ENCODE measurements around the gene U2AF2. TPM values are rescaled to one million over a fixed set of nuclear protein-coding genes. Genes with fewer than 3 reads are reported as not detected.

The U2AF2 gene
- total RNA-seq, result 100 to 1,000 TPM; 254 to 333 TPM

GRCh38 chr19:55654868-55655647 is at the start of gene U2AF2:
Gene U2AF2, plus strand, starts transcription at chr19:55655035. Its CDS starts 70 bp downstream, at chr19:55655105.
- Mint-ChIP-seq H3K36me3 (ENCODE audit: low read depth) (peaks cover 62% of the 10 kb centered on the region), H3K4me1 (peaks cover 21% of the 10 kb centered on the region), H3K9me3 (no peaks in the 10 kb centered on the region), H3K4me3 (peak within 1 kb of the TSS; percentile 93), H3K27ac (peak within 1 kb of the TSS; percentile 99), H3K27me3 (no peaks in the 10 kb centered on the region)
- ATAC-seq (replicated peaks), result peak; percentile 50

- H3K4me1 Mint-ChIP-seq, result peaks cover 44% of the 10 kb centered on the region
- ATAC-seq (replicated peaks), result peak; percentile 85
- H3K4me3 Mint-ChIP-seq, result peak overlapping the region; percentile 89
- peak overlapping the region; percentile 94 for H3K27ac Mint-ChIP-seq
- H3K27me3 Mint-ChIP-seq, result no peaks in the 10 kb centered on the region
- no peaks in the 10 kb centered on the region for H3K9me3 Mint-ChIP-seq
- peaks cover 44% of the 10 kb centered on the region for H3K36me3 Mint-ChIP-seq (ENCODE audit: low read depth)
These were observed 49.6 kb upstream of the U2AF2 start for GRCh38 chr19:55605207-55605636.

- H3K4me1 Mint-ChIP-seq, result peaks cover 49% of the 10 kb centered on the region
- H3K27ac Mint-ChIP-seq, result peak within 1 kb of the TSS; percentile 94
- no peaks in the 10 kb centered on the region for H3K9me3 Mint-ChIP-seq
- H3K4me3 Mint-ChIP-seq, result peak within 1 kb of the TSS; percentile 89
- H3K36me3 Mint-ChIP-seq (ENCODE audit: low read depth), result peaks cover 44% of the 10 kb centered on the region
- no peaks in the 10 kb centered on the region for H3K27me3 Mint-ChIP-seq
- ATAC-seq (replicated peaks), result peak; percentile 54
These were observed 49.0 kb upstream of the U2AF2 start, which contains the start of gene ZNF865 for GRCh38 chr19:55605637-55606470. Gene ZNF865, plus strand, starts transcription at chr19:55605647. Its CDS starts 7,972 bp downstream, at chr19:55613619.

GRCh38 chr19:55606471-55606787 is 48.4 kb upstream of the U2AF2 start:
- Mint-ChIP-seq H3K4me3 (peak overlapping the region; percentile 89), H3K27me3 (no peaks in the 10 kb centered on the region), H3K9me3 (no peaks in the 10 kb centered on the region), H3K27ac (peak overlapping the region; percentile 90), H3K36me3 (ENCODE audit: low read depth) (peaks cover 44% of the 10 kb centered on the region), H3K4me1 (peaks cover 48% of the 10 kb centered on the region)
- ATAC-seq (replicated peaks), result no peak

GRCh38 chr19:55606817-55607216 is 48.0 kb upstream of the U2AF2 start:
- Mint-ChIP-seq H3K27me3 (no peaks in the 10 kb centered on the region), H3K27ac (peak overlapping the region; percentile 90), H3K36me3 (ENCODE audit: low read depth) (peaks cover 44% of the 10 kb centered on the region), H3K9me3 (no peaks in the 10 kb centered on the region), H3K4me3 (peak overlapping the region; percentile 89), H3K4me1 (peaks cover 48% of the 10 kb centered on the region)
- ATAC-seq (replicated peaks), result no peak

- Mint-ChIP-seq H3K36me3 (ENCODE audit: low read depth) (peaks cover 55% of the 10 kb centered on the region), H3K27ac (peak overlapping the region; percentile 68), H3K27me3 (no peaks in the 10 kb centered on the region), H3K9me3 (no peaks in the 10 kb centered on the region), H3K4me3 (no peak overlapping the region), H3K4me1 (peaks cover 44% of the 10 kb centered on the region)
- ATAC-seq (replicated peaks), result no peak
These were observed 45.5 kb upstream of the U2AF2 start for GRCh38 chr19:55609326-55609725.

- ATAC-seq (replicated peaks), result no peak
- Mint-ChIP-seq H3K36me3 (ENCODE audit: low read depth) (peaks cover 46% of the 10 kb centered on the region), H3K9me3 (no peaks in the 10 kb centered on the region), H3K4me1 (peaks cover 35% of the 10 kb centered on the region), H3K27me3 (no peaks in the 10 kb centered on the region), H3K4me3 (no peak overlapping the region), H3K27ac (peak overlapping the region; percentile 65)
These were observed 43.4 kb upstream of the U2AF2 start for GRCh38 chr19:55611300-55611982.

- peak overlapping the region; percentile 38 for H3K27ac Mint-ChIP-seq
- no peak overlapping the region for H3K4me3 Mint-ChIP-seq
- peaks cover 28% of the 10 kb centered on the region for H3K4me1 Mint-ChIP-seq
- peaks cover 46% of the 10 kb centered on the region for H3K36me3 Mint-ChIP-seq (ENCODE audit: low read depth)
- H3K9me3 Mint-ChIP-seq, result no peaks in the 10 kb centered on the region
- no peaks in the 10 kb centered on the region for H3K27me3 Mint-ChIP-seq
- ATAC-seq (replicated peaks), result no peak
These were observed 42.7 kb upstream of the U2AF2 start for GRCh38 chr19:55611983-55612645.

- H3K27ac Mint-ChIP-seq, result no peak overlapping the region
- H3K4me3 Mint-ChIP-seq, result no peak overlapping the region
- no peak for ATAC-seq (replicated peaks)
- H3K36me3 Mint-ChIP-seq (ENCODE audit: low read depth), result peaks cover 44% of the 10 kb centered on the region
- H3K27me3 Mint-ChIP-seq, result no peaks in the 10 kb centered on the region
- no peaks in the 10 kb centered on the region for H3K9me3 Mint-ChIP-seq
- peaks cover 20% of the 10 kb centered on the region for H3K4me1 Mint-ChIP-seq
These were observed 41.4 kb upstream of the U2AF2 start for GRCh38 chr19:55613396-55613795.

- peaks cover 20% of the 10 kb centered on the region for H3K4me1 Mint-ChIP-seq
- no peak overlapping the region for H3K27ac Mint-ChIP-seq
- no peaks in the 10 kb centered on the region for H3K27me3 Mint-ChIP-seq
- H3K4me3 Mint-ChIP-seq, result no peak overlapping the region
- peaks cover 37% of the 10 kb centered on the region for H3K36me3 Mint-ChIP-seq (ENCODE audit: low read depth)
- ATAC-seq (replicated peaks), result no peak
- no peaks in the 10 kb centered on the region for H3K9me3 Mint-ChIP-seq
These were observed 40.7 kb upstream of the U2AF2 start for GRCh38 chr19:55613930-55614710.

- Mint-ChIP-seq H3K4me3 (no peak overlapping the region), H3K27ac (no peak overlapping the region), H3K9me3 (no peaks in the 10 kb centered on the region), H3K36me3 (ENCODE audit: low read depth) (peaks cover 29% of the 10 kb centered on the region), H3K27me3 (no peaks in the 10 kb centered on the region), H3K4me1 (peaks cover 17% of the 10 kb centered on the region)
- no peak for ATAC-seq (replicated peaks)
These were observed 39.9 kb upstream of the U2AF2 start for GRCh38 chr19:55614711-55615542.

GRCh38 chr19:55615543-55616394 is 39.1 kb upstream of the U2AF2 start:
- H3K4me1 Mint-ChIP-seq, result peaks cover 12% of the 10 kb centered on the region
- H3K36me3 Mint-ChIP-seq (ENCODE audit: low read depth), result peaks cover 26% of the 10 kb centered on the region
- no peaks in the 10 kb centered on the region for H3K27me3 Mint-ChIP-seq
- H3K4me3 Mint-ChIP-seq, result no peak overlapping the region
- no peak overlapping the region for H3K27ac Mint-ChIP-seq
- H3K9me3 Mint-ChIP-seq, result no peaks in the 10 kb centered on the region
- ATAC-seq (replicated peaks), result no peak
